Measurements from ENCODE around the gene MRPS34. TPM values are rescaled to one million over a fixed set of nuclear protein-coding genes. Genes with fewer than 3 reads are reported as not detected.
A peak's percentile ranks its signal among the peaks of the same experiment; 100 is the strongest.
"Not testable (repeated sequence)": the region's sequence is repeated elsewhere in the genome, so short reads cannot be mapped to it uniquely, and the experiment has no call there.

The MRPS34 gene
- 86.8 TPM for polyA plus RNA-seq (2013, experiment 1 of 2; ENCODE audit: insufficient read length)
- 86.1 TPM for polyA plus RNA-seq (2013, experiment 2 of 2; ENCODE audit: insufficient read length)

GRCh38 chr16:1772908-1773702 lies at the start of gene MRPS34:
TSS of gene MRPS34 (minus strand) at chr16:1773134. CDS start at chr16:1773119, 15 bp downstream.
- DNase-seq, result peak; percentile 80

GRCh38 chr16:1821861-1822611 lies 49.1 kb upstream of the MRPS34 start:
- no peak for DNase-seq

GRCh38 chr16:1820946-1821290 lies 48.0 kb upstream of the MRPS34 start:
- DNase-seq, result no peak

GRCh38 chr16:1820096-1820945 lies 47.4 kb upstream of the MRPS34 start:
- DNase-seq, result no peak

- no peak for DNase-seq
Observed at GRCh38 chr16:1819611-1820010, 46.7 kb upstream of the MRPS34 start.

- DNase-seq, result no peak
Observed at GRCh38 chr16:1818873-1819525, 46.1 kb upstream of the MRPS34 start.

- DNase-seq, result no peak
Observed at GRCh38 chr16:1818204-1818872, 45.4 kb upstream of the MRPS34 start.

GRCh38 chr16:1817716-1818115 lies 44.8 kb upstream of the MRPS34 start:
- no peak for DNase-seq

GRCh38 chr16:1817276-1817589 lies 44.3 kb upstream of the MRPS34 start:
- DNase-seq, result no peak

- no peak for DNase-seq
Observed at GRCh38 chr16:1816396-1817275, 43.7 kb upstream of the MRPS34 start.

- DNase-seq, result no peak
Observed at GRCh38 chr16:1815461-1815860, 42.5 kb upstream of the MRPS34 start.

GRCh38 chr16:1812732-1813163 lies 39.8 kb upstream of the MRPS34 start:
- DNase-seq, result peak; percentile 48

- no peak for DNase-seq
Observed at GRCh38 chr16:1810536-1810935, 37.6 kb upstream of the MRPS34 start.

GRCh38 chr16:1810106-1810505 lies 37.2 kb upstream of the MRPS34 start:
- no peak for DNase-seq

- DNase-seq, result no peak
Observed at GRCh38 chr16:1809281-1809801, 36.4 kb upstream of the MRPS34 start.

- DNase-seq, result no peak
Observed at GRCh38 chr16:1808691-1809090, 35.8 kb upstream of the MRPS34 start.

- DNase-seq, result no peak
Observed at GRCh38 chr16:1807626-1808025, 34.7 kb upstream of the MRPS34 start.

GRCh38 chr16:1800701-1801100 lies 27.8 kb upstream of the MRPS34 start:
- no peak for DNase-seq

GRCh38 chr16:1799263-1799662 lies 26.3 kb upstream of the MRPS34 start:
- not testable (repeated sequence) for DNase-seq

GRCh38 chr16:1794908-1795666 lies 22.2 kb upstream of the MRPS34 start:
- DNase-seq, result no peak

Data from fibroblast of skin of abdomen (primary cell).